ENCODE data around the gene YIPF7.

YIPF7 gene

GRCh38 chr4:44651425-44651824 is at the start of gene YIPF7:
Gene YIPF7, minus strand, starts transcription at chr4:44651625. Its CDS starts 1,525 bp downstream, at chr4:44650100.
- in situ Hi-C loops (cut with HindIII; ENCODE audit: low sequenced_read_pairs): no loop called here

GRCh38 chr4:44701037-44701436 is 49.6 kb upstream of the YIPF7 start:
- in situ Hi-C loops (cut with HindIII; ENCODE audit: low sequenced_read_pairs): no loop called here

- in situ Hi-C loops (cut with HindIII; ENCODE audit: low sequenced_read_pairs): no loop called here
Measured at GRCh38 chr4:44700427-44700826, 49.0 kb upstream of the YIPF7 start.

GRCh38 chr4:44684648-44685047 is 33.2 kb upstream of the YIPF7 start:
- in situ Hi-C loops (cut with HindIII; ENCODE audit: low sequenced_read_pairs): no loop called here

GRCh38 chr4:44679060-44679459 is 27.6 kb upstream of the YIPF7 start:
- in situ Hi-C loops (cut with HindIII; ENCODE audit: low sequenced_read_pairs): no loop called here

- in situ Hi-C loops (cut with HindIII; ENCODE audit: low sequenced_read_pairs): no loop called here
Measured at GRCh38 chr4:44678094-44679041, 26.9 kb upstream of the YIPF7 start, which contains the start of gene GUF1. Gene GUF1, plus strand, starts transcription at chr4:44678420. Its CDS starts 203 bp downstream, at chr4:44678623.

GRCh38 chr4:44675366-44675765 is 23.9 kb upstream of the YIPF7 start:
- in situ Hi-C loops (cut with HindIII; ENCODE audit: low sequenced_read_pairs): no loop called here

- in situ Hi-C loops (cut with HindIII; ENCODE audit: low sequenced_read_pairs): no loop called here
Measured at GRCh38 chr4:44674471-44674870, 23.0 kb upstream of the YIPF7 start.

GRCh38 chr4:44671636-44672035 is 20.2 kb upstream of the YIPF7 start:
- in situ Hi-C loops (cut with HindIII; ENCODE audit: low sequenced_read_pairs): no loop called here

GRCh38 chr4:44670506-44671199 is 19.2 kb upstream of the YIPF7 start:
- in situ Hi-C loops (cut with HindIII; ENCODE audit: low sequenced_read_pairs): no loop called here

GRCh38 chr4:44668526-44668925 is 17.1 kb upstream of the YIPF7 start:
- in situ Hi-C loops (cut with HindIII; ENCODE audit: low sequenced_read_pairs): no loop called here

- in situ Hi-C loops (cut with HindIII; ENCODE audit: low sequenced_read_pairs): no loop called here
Measured at GRCh38 chr4:44663539-44664263, 12.3 kb upstream of the YIPF7 start.

- in situ Hi-C loops (cut with HindIII; ENCODE audit: low sequenced_read_pairs): no loop called here
Measured at GRCh38 chr4:44662623-44663005, 11.2 kb upstream of the YIPF7 start.

- in situ Hi-C loops (cut with HindIII; ENCODE audit: low sequenced_read_pairs): no loop called here
Measured at GRCh38 chr4:44661940-44662622, 10.7 kb upstream of the YIPF7 start.

- in situ Hi-C loops (cut with HindIII; ENCODE audit: low sequenced_read_pairs): no loop called here
Measured at GRCh38 chr4:44660396-44660795, 9.0 kb upstream of the YIPF7 start.

- in situ Hi-C loops (cut with HindIII; ENCODE audit: low sequenced_read_pairs): no loop called here
Measured at GRCh38 chr4:44652002-44652401, 577 bp upstream of the YIPF7 start.

- in situ Hi-C loops (cut with HindIII; ENCODE audit: low sequenced_read_pairs): no loop called here
Measured at GRCh38 chr4:44646151-44646550, 5.3 kb downstream of the YIPF7 start.

- in situ Hi-C loops (cut with HindIII; ENCODE audit: low sequenced_read_pairs): no loop called here
Measured at GRCh38 chr4:44638091-44638490, 13.3 kb downstream of the YIPF7 start.

GRCh38 chr4:44632733-44633132 is 18.7 kb downstream of the YIPF7 start:
- in situ Hi-C loops (cut with HindIII; ENCODE audit: low sequenced_read_pairs): no loop called here

GRCh38 chr4:44632089-44632488 is 19.3 kb downstream of the YIPF7 start:
- in situ Hi-C loops (cut with HindIII; ENCODE audit: low sequenced_read_pairs): no loop called here

Measured in DLD1 (cell line).